SK-N-MC (cell line): ENCODE data around the gene EGFR.

Experiments
- DNase-seq: peaks from one replicate; pipeline ENCODE4 v3.0.0-alpha.2; 2011; ENCODE audit warnings: low read depth, low spot score
- H3K27ac ChIP-seq: fragments of 200-600 bp; sonication (generic); 2 replicates; pipeline ENCODE4 v1.5.1; 2016; ENCODE audit warnings: mixed run types
- H3K36me3 ChIP-seq: fragments of 200-600 bp; sonication (generic); 2 replicates; pipeline ENCODE4 v1.6.1; 2017; ENCODE audit warnings: antibody characterized with exemption, low read length, mixed read lengths; ENCODE audit not compliant: insufficient read depth
- H3K4me3 ChIP-seq: fragments of 200-600 bp; sonication (generic); 2 replicates; pipeline ENCODE4 v1.5.1; 2016
- H3K9ac ChIP-seq: fragments of 200-600 bp; sonication (generic); 2 replicates; pipeline ENCODE4 v1.8.0; 2017; ENCODE audit warnings: mixed run types, mixed read lengths; ENCODE audit not compliant: insufficient read length
- H3K9me3 ChIP-seq: fragments of 200-600 bp; sonication (generic); 2 replicates; pipeline ENCODE4 v1.6.1; 2017; ENCODE audit warnings: low read depth, mild to moderate bottlenecking, antibody characterized with exemption, low read length, moderate library complexity, mixed read lengths
- EZH2 ChIP-seq: fragments of 200-600 bp; sonication (generic); IDR thresholded peaks from one replicate; pipeline ENCODE4 v1.6.1; 2017; ENCODE audit warnings: antibody characterized with exemption
- FOXP2 ChIP-seq: optimal IDR thresholded peaks from 2 replicates; pipeline ENCODE3; 2011; ENCODE audit warnings: mild to moderate bottlenecking, moderate library complexity; ENCODE audit not compliant: insufficient read depth; ENCODE audit errors: extremely low read length, control extremely low read depth
- POLR2AphosphoS5 ChIP-seq: IDR thresholded peaks from 2 replicates; pipeline ENCODE4 v1.6.1; 2012; ENCODE audit warnings: mild to moderate bottlenecking, low read depth, low read length, borderline replicate concordance

Gene EGFR

DNA sequence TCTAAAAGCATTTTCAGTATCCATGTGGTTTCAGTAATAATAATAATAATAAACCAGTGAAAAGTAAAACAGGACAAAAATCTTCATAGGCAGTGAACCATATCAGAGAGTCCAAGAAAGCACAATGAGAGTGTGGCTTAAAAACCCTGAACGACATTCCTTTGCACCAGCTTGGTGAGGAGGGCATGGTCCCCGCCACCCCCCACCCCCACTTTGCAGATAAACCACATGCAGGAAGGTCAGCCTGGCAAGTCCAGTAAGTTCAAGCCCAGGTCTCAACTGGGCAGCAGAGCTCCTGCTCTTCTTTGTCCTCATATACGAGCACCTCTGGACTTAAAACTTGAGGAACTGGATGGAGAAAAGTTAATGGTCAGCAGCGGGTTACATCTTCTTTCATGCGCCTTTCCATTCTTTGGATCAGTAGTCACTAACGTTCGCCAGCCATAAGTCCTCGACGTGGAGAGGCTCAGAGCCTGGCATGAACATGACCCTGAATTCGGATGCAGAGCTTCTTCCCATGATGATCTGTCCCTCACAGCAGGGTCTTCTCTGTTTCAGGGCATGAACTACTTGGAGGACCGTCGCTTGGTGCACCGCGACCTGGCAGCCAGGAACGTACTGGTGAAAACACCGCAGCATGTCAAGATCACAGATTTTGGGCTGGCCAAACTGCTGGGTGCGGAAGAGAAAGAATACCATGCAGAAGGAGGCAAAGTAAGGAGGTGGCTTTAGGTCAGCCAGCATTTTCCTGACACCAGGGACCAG is 172.5 kb downstream of the EGFR start:
- Histone ChIP-seq H3K27ac (no peak overlapping the region), H3K4me3 (no peak overlapping the region), H3K9ac (no peak overlapping the region), H3K9me3 (no peaks in the 10 kb centered on the region), H3K36me3 (no peaks in the 10 kb centered on the region)
- TF ChIP-seq FOXP2 = no peak
- DNase-seq = no peak

DNA sequence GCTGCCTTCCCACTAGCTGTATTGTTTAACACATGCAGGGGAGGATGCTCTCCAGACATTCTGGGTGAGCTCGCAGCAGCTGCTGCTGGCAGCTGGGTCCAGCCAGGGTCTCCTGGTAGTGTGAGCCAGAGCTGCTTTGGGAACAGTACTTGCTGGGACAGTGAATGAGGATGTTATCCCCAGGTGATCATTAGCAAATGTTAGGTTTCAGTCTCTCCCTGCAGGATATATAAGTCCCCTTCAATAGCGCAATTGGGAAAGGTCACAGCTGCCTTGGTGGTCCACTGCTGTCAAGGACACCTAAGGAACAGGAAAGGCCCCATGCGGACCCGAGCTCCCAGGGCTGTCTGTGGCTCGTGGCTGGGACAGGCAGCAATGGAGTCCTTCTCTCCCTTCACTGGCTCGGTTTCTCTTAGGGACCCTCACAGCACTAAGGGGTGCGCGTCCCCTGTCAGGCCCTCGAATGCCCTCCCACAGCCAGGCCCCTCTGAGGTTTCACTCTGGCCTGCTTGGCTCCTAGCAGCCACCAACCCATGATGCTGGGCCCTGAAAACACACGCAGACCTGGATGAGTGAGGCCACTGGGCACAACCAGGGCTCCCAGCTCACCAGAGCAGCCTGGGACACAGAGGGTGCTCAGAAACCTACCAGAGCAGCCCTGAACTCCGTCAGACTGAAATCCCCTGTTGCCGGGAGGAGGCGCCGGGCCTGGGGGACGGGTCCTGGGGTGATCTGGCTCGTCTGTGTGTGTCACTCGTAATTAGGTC is 173.3 kb downstream of the EGFR start:
- Histone ChIP-seq H3K27ac (no peak overlapping the region), H3K36me3 (no peaks in the 10 kb centered on the region), H3K9ac (no peak overlapping the region), H3K4me3 (no peak overlapping the region), H3K9me3 (no peaks in the 10 kb centered on the region)
- DNase-seq = no peak
- no peak for TF ChIP-seq POLR2AphosphoS5
- TF ChIP-seq EZH2 = no peak
- no peak for TF ChIP-seq FOXP2

DNA sequence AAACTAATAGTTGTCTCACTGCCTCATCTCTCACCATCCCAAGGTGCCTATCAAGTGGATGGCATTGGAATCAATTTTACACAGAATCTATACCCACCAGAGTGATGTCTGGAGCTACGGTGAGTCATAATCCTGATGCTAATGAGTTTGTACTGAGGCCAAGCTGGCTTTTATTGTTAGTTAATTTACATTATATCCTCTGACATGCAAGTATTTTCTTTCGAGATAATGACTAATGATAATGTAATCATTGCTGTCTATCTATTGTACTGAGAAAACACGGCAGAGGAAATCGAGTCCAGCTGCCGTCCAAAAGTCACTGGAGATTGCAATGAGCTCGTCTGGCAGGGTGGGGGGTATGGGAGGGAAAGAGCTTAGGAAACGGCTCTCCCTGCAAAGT is 173.9 kb downstream of the EGFR start:
- TF ChIP-seq POLR2AphosphoS5 = no peak
- no peak for TF ChIP-seq EZH2
- no peak for TF ChIP-seq FOXP2
- Histone ChIP-seq H3K4me3 (no peak overlapping the region), H3K36me3 (no peaks in the 10 kb centered on the region), H3K27ac (no peak overlapping the region), H3K9me3 (no peaks in the 10 kb centered on the region), H3K9ac (no peak overlapping the region)
- DNase-seq = no peak

DNA sequence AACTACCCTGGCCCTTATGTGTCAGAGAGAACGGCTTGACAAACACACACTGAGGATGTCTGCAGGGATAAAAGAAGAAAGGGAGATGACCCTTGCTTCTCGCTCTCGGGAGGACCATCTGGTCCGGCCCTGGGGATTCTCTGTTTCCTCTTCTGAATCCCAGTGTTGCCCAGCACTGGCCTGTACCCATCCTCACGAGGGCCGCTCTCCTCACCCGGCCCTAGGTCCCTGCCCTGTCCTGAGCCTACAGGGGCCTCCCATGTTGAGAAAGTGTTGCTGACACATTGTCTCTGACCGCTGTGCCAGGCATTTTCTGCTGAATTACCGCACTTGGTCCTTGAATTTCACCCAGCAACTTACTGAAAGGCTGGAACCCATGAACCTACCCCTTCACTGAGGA is 174.4 kb downstream of the EGFR start:
- Histone ChIP-seq H3K27ac (no peak overlapping the region), H3K9ac (no peak overlapping the region), H3K36me3 (no peaks in the 10 kb centered on the region), H3K4me3 (no peak overlapping the region), H3K9me3 (no peaks in the 10 kb centered on the region)
- TF ChIP-seq EZH2 (no peak), POLR2AphosphoS5 (no peak), FOXP2 (no peak)
- DNase-seq = no peak

DNA sequence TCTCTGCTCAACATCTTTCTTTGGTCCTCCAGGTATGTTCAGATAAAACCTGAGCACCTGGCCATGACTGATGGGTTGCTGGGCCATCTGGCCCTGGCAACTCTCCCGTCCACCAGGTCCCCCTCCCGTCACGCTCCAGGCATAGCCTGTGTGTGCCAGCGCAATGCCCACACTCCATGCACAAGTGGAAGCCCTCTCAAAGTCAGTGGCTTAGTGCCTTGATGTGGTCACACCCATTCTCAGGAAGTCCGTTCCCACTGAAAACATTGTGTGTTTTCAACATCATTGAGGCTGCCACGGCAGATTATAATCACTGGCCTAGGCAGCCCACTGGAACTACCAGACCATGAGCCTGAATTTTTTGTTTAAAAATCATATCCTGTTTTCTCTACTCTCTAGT is 175.7 kb downstream of the EGFR start:
- no peaks in the 10 kb centered on the region for H3K9me3 ChIP-seq
- no peak overlapping the region for H3K9ac ChIP-seq
- no peak for DNase-seq
- no peak for TF ChIP-seq EZH2
- TF ChIP-seq POLR2AphosphoS5 = no peak
- no peak for TF ChIP-seq FOXP2
- no peak overlapping the region for H3K4me3 ChIP-seq
- H3K27ac ChIP-seq = no peak overlapping the region
- no peaks in the 10 kb centered on the region for H3K36me3 ChIP-seq

DNA sequence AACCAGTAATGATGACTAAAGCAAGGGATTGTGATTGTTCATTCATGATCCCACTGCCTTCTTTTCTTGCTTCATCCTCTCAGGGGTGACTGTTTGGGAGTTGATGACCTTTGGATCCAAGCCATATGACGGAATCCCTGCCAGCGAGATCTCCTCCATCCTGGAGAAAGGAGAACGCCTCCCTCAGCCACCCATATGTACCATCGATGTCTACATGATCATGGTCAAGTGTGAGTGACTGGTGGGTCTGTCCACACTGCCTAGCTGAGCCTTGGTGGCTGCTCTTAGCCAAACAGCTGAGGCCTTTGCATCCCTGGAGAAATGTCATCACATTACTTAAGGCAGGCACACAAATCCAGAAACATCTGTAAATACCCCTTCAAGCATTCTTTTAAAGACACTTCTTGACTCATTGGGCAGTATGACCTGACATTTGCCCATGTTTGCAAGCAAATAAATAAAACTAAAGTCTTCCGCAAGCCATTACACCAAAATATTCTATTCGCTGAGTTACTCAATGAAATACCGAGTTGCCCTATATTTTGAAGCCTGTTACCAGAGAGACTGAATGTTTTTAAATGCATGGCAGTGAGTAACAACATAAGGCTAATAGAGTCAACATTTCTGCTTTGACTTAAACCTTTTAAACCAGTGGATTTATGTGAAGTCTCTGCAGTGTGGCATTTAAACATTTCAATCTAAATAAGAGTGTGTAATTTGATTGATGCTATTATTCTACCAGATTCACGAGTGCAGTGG is 180.0 kb downstream of the EGFR start:
- H3K4me3 ChIP-seq = no peak overlapping the region
- no peaks in the 10 kb centered on the region for H3K9me3 ChIP-seq
- DNase-seq = no peak
- H3K27ac ChIP-seq = no peak overlapping the region
- TF ChIP-seq EZH2 = no peak
- no peak for TF ChIP-seq FOXP2
- TF ChIP-seq POLR2AphosphoS5 = no peak
- H3K9ac ChIP-seq = no peak overlapping the region
- H3K36me3 ChIP-seq = no peaks in the 10 kb centered on the region

DNA sequence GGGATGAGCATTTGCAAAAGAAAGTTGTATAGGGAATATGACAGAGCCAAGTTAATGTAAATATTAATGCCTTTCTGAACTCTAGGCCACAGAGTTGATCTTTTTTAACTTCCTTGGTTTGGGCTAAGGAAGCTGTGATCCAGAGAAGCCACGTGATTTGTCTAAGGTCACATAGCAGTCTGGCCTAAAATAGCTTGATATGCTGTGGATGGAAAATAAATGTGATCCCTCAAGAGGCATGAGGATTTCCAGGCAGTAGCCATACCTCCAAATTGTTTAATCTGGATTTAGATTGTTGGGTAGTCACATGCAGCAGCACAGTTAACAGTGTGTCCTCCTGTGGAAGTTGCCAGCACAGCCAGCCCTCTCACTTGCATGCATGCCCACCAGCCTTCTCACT is 180.6 kb downstream of the EGFR start:
- no peaks in the 10 kb centered on the region for H3K9me3 ChIP-seq
- no peak overlapping the region for H3K4me3 ChIP-seq
- no peaks in the 10 kb centered on the region for H3K36me3 ChIP-seq
- H3K27ac ChIP-seq = no peak overlapping the region
- no peak for TF ChIP-seq EZH2
- no peak for TF ChIP-seq FOXP2
- no peak for TF ChIP-seq POLR2AphosphoS5
- H3K9ac ChIP-seq = no peak overlapping the region
- no peak for DNase-seq

DNA sequence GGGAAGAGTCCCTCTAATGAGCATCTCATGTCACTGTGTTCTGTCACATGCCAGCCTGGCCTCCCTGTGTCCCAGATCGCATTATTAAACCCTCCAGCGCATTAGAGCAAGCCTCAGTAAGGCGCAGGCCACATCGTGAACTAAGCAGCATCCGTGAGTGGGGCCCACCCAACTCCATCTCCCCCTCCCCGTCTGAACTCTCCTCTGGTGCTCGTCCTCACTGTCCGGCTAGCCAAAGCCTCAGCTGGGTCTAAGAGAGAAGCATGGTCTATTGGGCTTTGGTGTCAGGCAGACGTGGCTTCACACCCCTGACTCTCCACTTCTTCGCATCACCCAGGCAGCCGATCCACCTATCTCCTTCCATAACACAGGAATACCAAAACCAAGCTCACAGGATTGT is 181.6 kb downstream of the EGFR start:
- H3K27ac ChIP-seq = no peak overlapping the region
- H3K9me3 ChIP-seq = no peaks in the 10 kb centered on the region
- H3K4me3 ChIP-seq = no peak overlapping the region
- DNase-seq = no peak
- H3K9ac ChIP-seq = no peak overlapping the region
- TF ChIP-seq EZH2 (no peak), FOXP2 (no peak), POLR2AphosphoS5 (no peak)
- no peaks in the 10 kb centered on the region for H3K36me3 ChIP-seq
